GM19463 (cell line): ENCODE data around the gene ADAMTS17.
"Not testable (repeated sequence)": the region's sequence is repeated elsewhere in the genome, so short reads cannot be mapped to it uniquely, and the experiment has no call there.

Experiments
- ATAC-seq: cut with Tn5 transposase; IDR thresholded peaks from one replicate; pipeline ENCODE4 v1.9.1; 2021; ENCODE audit warnings: mild to moderate bottlenecking, moderate library complexity; ENCODE audit not compliant: unreplicated experiment

Gene ADAMTS17

DNA sequence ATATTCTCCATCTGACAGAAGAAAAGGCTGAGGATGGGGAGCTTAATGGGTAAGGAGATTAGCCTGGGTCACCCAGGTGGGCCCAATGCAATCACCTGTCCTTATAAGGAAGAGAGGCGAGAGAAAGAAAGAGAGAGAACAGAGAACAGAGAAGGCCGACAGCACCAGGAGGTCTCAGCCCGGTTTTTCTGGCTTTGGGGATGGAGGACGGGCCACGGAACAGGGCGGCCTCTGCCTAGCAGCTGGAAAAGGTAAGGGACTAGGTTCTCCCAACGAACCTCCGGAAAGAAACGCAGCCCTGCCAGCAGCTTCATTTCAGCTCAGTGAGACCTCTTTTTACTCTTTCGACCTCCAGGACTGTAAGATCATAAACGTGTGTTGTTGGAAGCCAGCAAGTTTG is 412.5 kb downstream of the ADAMTS17 start:
- ATAC-seq = no peak

DNA sequence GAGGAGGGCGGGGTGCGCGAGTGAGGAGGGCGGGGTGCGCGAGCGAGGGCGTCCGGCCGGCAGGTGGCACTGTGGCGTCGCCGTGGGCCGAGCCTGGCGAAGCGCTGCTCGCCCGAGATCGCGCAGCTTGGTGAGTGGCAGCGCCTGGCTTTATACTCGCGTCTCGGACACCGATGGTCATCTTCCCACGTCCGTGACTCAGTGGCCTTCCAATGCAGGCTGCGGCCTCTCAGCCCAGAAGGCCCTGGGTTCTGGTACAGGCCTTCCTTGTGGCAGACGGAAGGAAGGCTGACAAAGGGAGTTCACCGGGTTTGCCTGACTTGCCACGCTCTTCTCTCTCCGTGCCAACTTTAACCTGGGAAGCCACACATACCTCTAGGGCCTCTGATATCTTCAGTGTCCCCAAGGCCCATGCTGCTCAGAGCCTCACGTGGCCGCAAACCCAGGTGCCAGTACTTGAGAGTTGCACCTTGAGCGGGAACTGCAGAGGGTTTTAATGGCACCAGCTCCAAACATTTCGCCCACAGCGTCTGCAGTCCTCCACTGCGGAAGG is 413.3 kb downstream of the ADAMTS17 start:
- ATAC-seq = peak; percentile 92

DNA sequence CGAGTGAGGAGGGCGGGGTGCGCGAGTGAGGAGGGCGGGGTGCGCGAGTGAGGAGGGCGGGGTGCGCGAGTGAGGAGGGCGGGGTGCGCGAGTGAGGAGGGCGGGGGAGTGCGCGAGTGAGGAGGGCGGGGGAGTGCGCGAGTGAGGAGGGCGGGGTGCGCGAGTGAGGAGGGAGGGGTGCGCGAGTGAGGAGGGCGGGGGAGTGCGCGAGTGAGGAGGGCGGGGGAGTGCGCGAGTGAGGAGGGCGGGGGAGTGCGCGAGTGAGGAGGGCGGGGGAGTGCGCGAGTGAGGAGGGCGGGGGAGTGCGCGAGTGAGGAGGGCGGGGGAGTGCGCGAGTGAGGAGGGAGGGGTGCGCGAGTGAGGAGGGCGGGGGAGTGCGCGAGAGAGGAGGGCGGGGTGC is 415.2 kb downstream of the ADAMTS17 start:
- ATAC-seq = not testable (repeated sequence)

DNA sequence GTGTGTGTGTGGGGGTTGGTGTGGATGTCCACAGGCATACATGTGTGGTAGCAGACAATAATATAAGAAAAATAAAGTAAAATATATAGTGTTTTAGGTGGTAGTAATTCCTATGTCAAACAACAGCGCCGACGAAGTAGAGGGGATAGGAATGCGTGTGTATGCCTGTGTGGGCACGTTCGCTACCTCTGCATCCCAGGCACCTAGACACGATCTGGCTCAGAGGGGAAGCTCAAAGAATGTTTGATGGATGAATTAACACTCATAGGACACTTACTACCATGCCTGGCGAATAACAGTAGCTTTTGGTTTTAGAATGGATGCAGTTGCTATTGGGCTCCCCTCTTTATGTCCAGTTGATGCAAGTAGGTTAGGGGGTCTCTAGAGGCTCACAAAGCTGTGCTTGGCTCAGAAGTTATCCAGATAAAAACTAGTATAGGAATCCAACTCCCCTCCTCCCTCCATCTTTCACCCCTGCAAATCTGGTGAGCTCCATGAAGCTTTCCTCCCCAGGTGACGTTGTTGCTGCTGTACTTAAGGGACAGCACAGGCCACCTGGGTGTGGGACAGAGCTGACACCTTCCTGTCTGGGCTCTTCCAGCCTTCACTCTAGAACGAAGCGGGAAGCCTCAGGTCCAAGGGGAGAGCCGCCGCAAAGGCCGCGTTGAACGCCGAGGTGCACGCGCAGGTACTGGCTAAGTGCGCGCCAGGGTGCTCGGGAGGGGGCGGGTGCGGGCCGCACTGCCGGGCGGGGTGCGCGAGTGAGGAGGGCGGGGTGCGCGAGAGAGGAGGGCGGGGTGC is 415.9 kb downstream of the ADAMTS17 start:
- peak; percentile 47 for ATAC-seq

DNA sequence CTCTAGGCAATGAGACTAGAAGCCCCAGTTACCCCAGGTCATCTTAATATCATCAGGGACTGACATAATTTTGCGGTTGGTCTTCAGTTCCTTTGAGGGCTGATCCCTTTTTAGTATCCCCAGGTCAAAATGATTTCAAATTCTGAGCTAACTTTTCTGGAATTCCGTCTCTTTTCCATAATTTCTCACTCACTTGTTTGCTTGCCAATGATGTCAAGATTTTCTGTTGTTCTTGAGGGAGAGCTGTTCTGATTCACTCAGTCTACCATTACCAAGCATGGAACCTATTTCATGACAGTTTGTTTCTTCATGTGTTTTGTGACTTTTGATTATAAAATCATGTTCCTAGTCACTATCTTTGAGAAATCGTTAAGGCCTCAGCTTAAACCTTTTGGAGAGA is 418.1 kb downstream of the ADAMTS17 start:
- ATAC-seq = no peak
